ENCODE measurements around the gene JAKMIP3.

The JAKMIP3 gene

DNA sequence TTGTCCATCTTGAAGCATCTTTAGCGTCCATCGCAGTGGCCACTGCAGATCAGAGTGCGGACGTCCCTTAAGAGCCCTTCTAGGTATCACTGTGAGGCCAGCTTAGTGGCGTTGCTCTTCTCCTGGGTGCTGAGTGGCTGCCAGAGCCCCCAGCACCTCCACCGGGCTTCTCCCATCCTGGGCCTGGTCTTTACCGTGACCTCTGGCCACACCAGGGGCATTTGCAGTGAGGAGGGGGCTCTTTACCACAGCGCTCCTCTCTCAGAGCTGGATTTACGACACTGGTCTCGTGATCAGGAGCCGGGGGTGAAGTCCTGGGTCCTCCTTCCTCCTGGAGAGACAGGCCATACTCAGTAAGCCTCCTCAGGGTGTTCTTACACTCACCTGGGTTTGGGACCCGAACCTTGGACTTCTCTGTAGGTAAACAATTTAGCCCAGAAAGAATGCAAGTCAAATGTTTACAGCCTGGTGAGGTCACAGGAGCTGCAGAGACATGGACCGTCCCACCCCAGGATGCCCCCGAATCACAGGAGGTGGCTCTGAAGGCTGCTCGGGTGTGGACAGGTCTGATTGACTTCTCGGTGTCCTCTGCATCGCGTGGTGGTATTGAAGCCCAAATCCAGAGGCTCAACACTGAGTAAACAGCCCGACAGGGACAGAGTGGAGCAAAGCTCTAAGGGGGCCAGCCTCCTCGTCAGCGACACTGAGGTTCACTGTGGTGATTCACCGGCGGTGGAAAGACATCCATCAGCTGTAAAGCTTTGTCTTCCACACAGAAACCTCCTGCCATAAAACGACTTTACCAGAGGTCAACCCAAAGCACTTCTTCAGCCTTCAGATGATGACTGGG, 33.0 kb downstream of the JAKMIP3 start:
- Histone ChIP-seq H3K9me3 (ENCODE audit: control insufficient read depth in 2 of 2, low read length in 2 of 2) (no peaks in the 10 kb centered on the region), H3K36me3 (ENCODE audit: control insufficient read depth in 2 of 2, insufficient read depth in 2 of 2, low read length in 2 of 2) (no peaks in the 10 kb centered on the region), H3K4me1 (ENCODE audit: control insufficient read depth, insufficient read depth, low read length) (no peaks in the 10 kb centered on the region), H3K27me3 (ENCODE audit: control insufficient read depth in 1 of 2, insufficient read depth in 2 of 2, low read length in 2 of 2) (no peaks in the 10 kb centered on the region), H3K9ac (ENCODE audit: low read length in 2 of 2) (no peak overlapping the region), H3K27ac (ENCODE audit: low read length) (no peak overlapping the region), H3K4me3 (ENCODE audit: low read length in 2 of 2) (no peak overlapping the region)

DNA sequence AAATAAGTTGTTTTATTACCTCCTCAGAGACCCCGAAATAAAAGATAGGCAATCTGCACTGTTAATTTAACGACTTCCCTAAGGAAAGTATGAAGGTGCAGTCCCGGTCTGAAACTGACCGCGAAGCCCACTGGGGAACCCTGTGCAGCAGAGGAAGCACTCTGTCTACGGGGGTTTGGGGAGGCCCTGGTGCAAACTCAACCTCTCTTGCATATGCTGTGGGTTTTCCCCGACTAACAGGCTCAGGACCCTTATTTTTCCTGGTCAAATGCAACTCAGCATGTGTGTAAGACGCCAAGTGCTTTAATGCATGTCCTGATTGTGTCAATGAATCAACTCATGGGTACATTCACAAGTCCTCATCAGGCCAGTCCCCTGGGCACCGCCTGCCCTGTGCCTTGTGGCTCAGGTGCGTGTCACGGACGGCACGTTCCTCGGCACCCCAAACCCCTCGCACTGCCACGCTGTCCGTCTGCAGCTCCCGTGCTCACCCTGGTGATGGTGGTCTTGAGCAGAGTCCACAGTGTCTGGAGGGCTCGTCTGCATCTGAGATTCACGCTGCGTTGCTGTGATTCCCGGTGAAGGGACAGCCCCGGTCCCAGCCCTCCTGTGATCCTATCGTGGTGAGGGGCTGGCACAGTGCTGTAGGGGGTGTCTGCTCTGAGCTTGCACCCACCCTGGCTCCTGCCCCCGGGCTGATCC, 33.8 kb downstream of the JAKMIP3 start:
- Histone ChIP-seq H3K27me3 (ENCODE audit: control insufficient read depth in 1 of 2, insufficient read depth in 2 of 2, low read length in 2 of 2) (no peaks in the 10 kb centered on the region), H3K4me1 (ENCODE audit: control insufficient read depth, insufficient read depth, low read length) (no peaks in the 10 kb centered on the region), H3K9ac (ENCODE audit: low read length in 2 of 2) (no peak overlapping the region), H3K9me3 (ENCODE audit: control insufficient read depth in 2 of 2, low read length in 2 of 2) (no peaks in the 10 kb centered on the region), H3K36me3 (ENCODE audit: control insufficient read depth in 2 of 2, insufficient read depth in 2 of 2, low read length in 2 of 2) (no peaks in the 10 kb centered on the region), H3K4me3 (ENCODE audit: low read length in 2 of 2) (no peak overlapping the region), H3K27ac (ENCODE audit: low read length) (no peak overlapping the region)

DNA sequence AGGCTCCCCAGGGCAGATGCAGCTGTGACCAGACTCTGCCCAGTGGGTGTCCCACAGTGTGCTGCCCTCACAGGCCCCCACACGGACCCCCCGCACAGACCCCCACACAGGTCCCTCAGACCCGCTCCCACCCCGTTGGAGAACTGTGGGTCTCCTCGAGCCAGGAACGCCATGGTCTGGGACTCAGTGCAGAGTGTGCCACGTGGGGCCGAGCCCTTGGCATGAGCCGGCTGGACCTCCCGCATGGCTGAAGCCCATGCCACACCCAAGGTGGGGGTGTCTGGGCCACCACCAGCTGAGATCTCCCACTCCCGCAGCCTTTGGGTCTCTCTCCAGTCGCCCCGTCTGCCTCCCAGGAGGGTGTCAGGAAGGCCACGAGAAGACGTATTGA, 34.3 kb downstream of the JAKMIP3 start:
- no peaks in the 10 kb centered on the region for H3K4me1 ChIP-seq (ENCODE audit: control insufficient read depth, insufficient read depth, low read length)
- H3K27ac ChIP-seq (ENCODE audit: low read length) = no peak overlapping the region
- H3K4me3 ChIP-seq (ENCODE audit: low read length in 2 of 2) = no peak overlapping the region
- H3K27me3 ChIP-seq (ENCODE audit: control insufficient read depth in 1 of 2, insufficient read depth in 2 of 2, low read length in 2 of 2) = no peaks in the 10 kb centered on the region
- no peak overlapping the region for H3K9ac ChIP-seq (ENCODE audit: low read length in 2 of 2)
- H3K9me3 ChIP-seq (ENCODE audit: control insufficient read depth in 2 of 2, low read length in 2 of 2) = no peaks in the 10 kb centered on the region
- no peaks in the 10 kb centered on the region for H3K36me3 ChIP-seq (ENCODE audit: control insufficient read depth in 2 of 2, insufficient read depth in 2 of 2, low read length in 2 of 2)

- no peak overlapping the region for H3K9ac ChIP-seq (ENCODE audit: low read length in 2 of 2)
- H3K4me3 ChIP-seq (ENCODE audit: low read length in 2 of 2) = no peak overlapping the region
- no peak overlapping the region for H3K27ac ChIP-seq (ENCODE audit: low read length)
- H3K4me1 ChIP-seq (ENCODE audit: control insufficient read depth, insufficient read depth, low read length) = no peaks in the 10 kb centered on the region
- no peaks in the 10 kb centered on the region for H3K27me3 ChIP-seq (ENCODE audit: control insufficient read depth in 1 of 2, insufficient read depth in 2 of 2, low read length in 2 of 2)
- H3K9me3 ChIP-seq (ENCODE audit: control insufficient read depth in 2 of 2, low read length in 2 of 2) = no peaks in the 10 kb centered on the region
- H3K36me3 ChIP-seq (ENCODE audit: control insufficient read depth in 2 of 2, insufficient read depth in 2 of 2, low read length in 2 of 2) = no peaks in the 10 kb centered on the region
These were observed 35.0 kb downstream of the JAKMIP3 start for GRCh38 chr10:132100556-132101349.

GRCh38 chr10:132101529-132101928, 35.8 kb downstream of the JAKMIP3 start:
- no peaks in the 10 kb centered on the region for H3K4me1 ChIP-seq (ENCODE audit: control insufficient read depth, insufficient read depth, low read length)
- no peak overlapping the region for H3K27ac ChIP-seq (ENCODE audit: low read length)
- H3K4me3 ChIP-seq (ENCODE audit: low read length in 2 of 2) = no peak overlapping the region
- no peaks in the 10 kb centered on the region for H3K27me3 ChIP-seq (ENCODE audit: control insufficient read depth in 1 of 2, insufficient read depth in 2 of 2, low read length in 2 of 2)
- H3K9ac ChIP-seq (ENCODE audit: low read length in 2 of 2) = no peak overlapping the region
- no peaks in the 10 kb centered on the region for H3K36me3 ChIP-seq (ENCODE audit: control insufficient read depth in 2 of 2, insufficient read depth in 2 of 2, low read length in 2 of 2)
- no peaks in the 10 kb centered on the region for H3K9me3 ChIP-seq (ENCODE audit: control insufficient read depth in 2 of 2, low read length in 2 of 2)

- Histone ChIP-seq H3K4me1 (ENCODE audit: control insufficient read depth, insufficient read depth, low read length) (no peaks in the 10 kb centered on the region), H3K4me3 (ENCODE audit: low read length in 2 of 2) (no peak overlapping the region), H3K27me3 (ENCODE audit: control insufficient read depth in 1 of 2, insufficient read depth in 2 of 2, low read length in 2 of 2) (no peaks in the 10 kb centered on the region), H3K9me3 (ENCODE audit: control insufficient read depth in 2 of 2, low read length in 2 of 2) (no peaks in the 10 kb centered on the region), H3K36me3 (ENCODE audit: control insufficient read depth in 2 of 2, insufficient read depth in 2 of 2, low read length in 2 of 2) (no peaks in the 10 kb centered on the region), H3K27ac (ENCODE audit: low read length) (no peak overlapping the region), H3K9ac (ENCODE audit: low read length in 2 of 2) (no peak overlapping the region)
These were observed 36.4 kb downstream of the JAKMIP3 start for GRCh38 chr10:132102071-132102716.

GRCh38 chr10:132102717-132103110, 37.0 kb downstream of the JAKMIP3 start:
- H3K9me3 ChIP-seq (ENCODE audit: control insufficient read depth in 2 of 2, low read length in 2 of 2) = no peaks in the 10 kb centered on the region
- H3K36me3 ChIP-seq (ENCODE audit: control insufficient read depth in 2 of 2, insufficient read depth in 2 of 2, low read length in 2 of 2) = no peaks in the 10 kb centered on the region
- no peak overlapping the region for H3K27ac ChIP-seq (ENCODE audit: low read length)
- H3K27me3 ChIP-seq (ENCODE audit: control insufficient read depth in 1 of 2, insufficient read depth in 2 of 2, low read length in 2 of 2) = no peaks in the 10 kb centered on the region
- H3K4me1 ChIP-seq (ENCODE audit: control insufficient read depth, insufficient read depth, low read length) = no peaks in the 10 kb centered on the region
- no peak overlapping the region for H3K9ac ChIP-seq (ENCODE audit: low read length in 2 of 2)
- no peak overlapping the region for H3K4me3 ChIP-seq (ENCODE audit: low read length in 2 of 2)

GRCh38 chr10:132103116-132103910, 37.6 kb downstream of the JAKMIP3 start:
- H3K27me3 ChIP-seq (ENCODE audit: control insufficient read depth in 1 of 2, insufficient read depth in 2 of 2, low read length in 2 of 2) = no peaks in the 10 kb centered on the region
- H3K4me1 ChIP-seq (ENCODE audit: control insufficient read depth, insufficient read depth, low read length) = no peaks in the 10 kb centered on the region
- H3K9me3 ChIP-seq (ENCODE audit: control insufficient read depth in 2 of 2, low read length in 2 of 2) = no peaks in the 10 kb centered on the region
- no peak overlapping the region for H3K27ac ChIP-seq (ENCODE audit: low read length)
- H3K36me3 ChIP-seq (ENCODE audit: control insufficient read depth in 2 of 2, insufficient read depth in 2 of 2, low read length in 2 of 2) = no peaks in the 10 kb centered on the region
- H3K4me3 ChIP-seq (ENCODE audit: low read length in 2 of 2) = no peak overlapping the region
- no peak overlapping the region for H3K9ac ChIP-seq (ENCODE audit: low read length in 2 of 2)

GRCh38 chr10:132104062-132104461, 38.3 kb downstream of the JAKMIP3 start:
- Histone ChIP-seq H3K4me3 (ENCODE audit: low read length in 2 of 2) (no peak overlapping the region), H3K27me3 (ENCODE audit: control insufficient read depth in 1 of 2, insufficient read depth in 2 of 2, low read length in 2 of 2) (no peaks in the 10 kb centered on the region), H3K4me1 (ENCODE audit: control insufficient read depth, insufficient read depth, low read length) (no peaks in the 10 kb centered on the region), H3K27ac (ENCODE audit: low read length) (no peak overlapping the region), H3K36me3 (ENCODE audit: control insufficient read depth in 2 of 2, insufficient read depth in 2 of 2, low read length in 2 of 2) (no peaks in the 10 kb centered on the region), H3K9me3 (ENCODE audit: control insufficient read depth in 2 of 2, low read length in 2 of 2) (no peaks in the 10 kb centered on the region), H3K9ac (ENCODE audit: low read length in 2 of 2) (no peak overlapping the region)

Data from stomach smooth muscle (tissue), 2 donors.